Ramos (cell line): ENCODE measurements around the gene TNFSF18.

ENCODE experiments used
- in situ Hi-C: fragments of 300-500 bp; cut with MboI; formaldehyde crosslinking; loops from one replicate; pipeline ENCODE4 v1.14.3; 2022; ENCODE audit warnings: low sequenced_read_pairs; ENCODE audit not compliant: unreplicated experiment

TNFSF18 gene

DNA sequence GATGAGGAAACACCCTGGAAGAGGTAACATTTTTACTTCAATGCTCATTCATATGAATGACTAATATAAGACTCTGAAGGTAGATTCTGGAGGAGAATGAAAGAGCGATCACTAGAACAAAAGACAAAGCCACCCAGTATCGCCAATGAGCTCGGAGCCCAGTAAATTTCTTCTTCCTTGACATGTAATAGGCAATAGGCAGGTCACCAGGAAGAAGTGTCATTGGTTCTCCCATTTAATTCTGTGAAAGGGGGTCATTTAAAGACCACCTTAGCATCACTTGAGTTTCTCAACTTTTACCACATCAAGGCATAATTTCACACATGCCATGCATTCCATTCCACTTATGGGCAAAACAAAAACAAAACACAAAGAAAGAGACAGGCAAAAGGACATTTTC lies 7.9 kb downstream of the TNFSF18 start:
- in situ Hi-C loops, result no loop called here

GRCh38 chr1:173039626-173040025 lies 11.1 kb downstream of the TNFSF18 start:
- in situ Hi-C loops, result no loop called here

DNA sequence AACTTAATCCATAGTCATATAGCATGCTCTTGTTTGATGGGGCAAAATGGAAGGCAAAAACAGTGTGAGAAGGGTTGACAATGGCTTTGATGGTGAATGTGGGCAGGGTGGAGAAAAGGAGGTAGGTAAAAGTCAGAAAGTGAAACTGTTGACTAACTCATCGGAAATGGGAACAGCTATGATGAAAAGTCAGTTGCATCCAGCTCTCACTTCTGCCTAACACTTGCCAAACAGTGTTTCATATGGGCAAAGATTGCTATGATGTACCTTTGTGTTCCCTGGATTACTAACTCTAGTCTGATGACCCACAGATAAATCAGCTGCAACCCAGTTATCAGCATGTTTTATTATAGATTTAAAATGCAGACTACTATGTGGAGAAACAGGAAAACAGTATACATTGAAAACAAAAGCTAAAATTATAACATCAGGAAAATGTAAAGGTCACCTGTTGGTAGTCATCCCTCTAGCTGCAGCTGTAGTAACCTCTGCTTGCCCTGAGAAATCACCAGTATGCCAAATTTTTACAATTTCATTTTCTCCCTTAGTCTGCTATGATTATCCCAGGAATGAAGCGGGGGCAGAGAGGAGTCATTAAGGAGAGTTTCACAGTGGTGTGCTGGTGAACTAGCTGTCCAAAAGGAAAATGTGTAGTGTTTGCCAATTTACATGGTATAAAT lies 11.7 kb downstream of the TNFSF18 start:
- in situ Hi-C loops, result no loop called here

DNA sequence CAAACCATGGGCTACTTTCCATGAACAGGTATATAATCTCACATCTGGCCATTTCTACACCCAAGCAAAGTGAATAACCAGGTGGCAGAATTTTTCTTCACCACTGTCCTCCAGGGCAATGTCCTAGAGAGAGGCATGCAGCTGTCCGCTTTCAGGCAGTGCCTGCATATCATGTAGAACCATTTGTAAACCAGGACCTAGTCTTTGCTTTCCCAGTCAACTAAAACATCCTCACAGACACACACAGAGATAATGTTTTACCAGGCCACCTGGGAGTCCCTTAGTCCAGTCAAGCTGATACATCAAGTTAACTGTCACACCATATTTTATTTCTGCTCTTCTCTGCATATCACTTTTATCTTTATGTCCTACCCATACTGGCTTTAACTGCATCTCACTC lies 26.2 kb downstream of the TNFSF18 start:
- in situ Hi-C loops, result no loop called here

- in situ Hi-C loops, result no loop called here
Measured at GRCh38 chr1:173023343-173023742, 27.4 kb downstream of the TNFSF18 start.

DNA sequence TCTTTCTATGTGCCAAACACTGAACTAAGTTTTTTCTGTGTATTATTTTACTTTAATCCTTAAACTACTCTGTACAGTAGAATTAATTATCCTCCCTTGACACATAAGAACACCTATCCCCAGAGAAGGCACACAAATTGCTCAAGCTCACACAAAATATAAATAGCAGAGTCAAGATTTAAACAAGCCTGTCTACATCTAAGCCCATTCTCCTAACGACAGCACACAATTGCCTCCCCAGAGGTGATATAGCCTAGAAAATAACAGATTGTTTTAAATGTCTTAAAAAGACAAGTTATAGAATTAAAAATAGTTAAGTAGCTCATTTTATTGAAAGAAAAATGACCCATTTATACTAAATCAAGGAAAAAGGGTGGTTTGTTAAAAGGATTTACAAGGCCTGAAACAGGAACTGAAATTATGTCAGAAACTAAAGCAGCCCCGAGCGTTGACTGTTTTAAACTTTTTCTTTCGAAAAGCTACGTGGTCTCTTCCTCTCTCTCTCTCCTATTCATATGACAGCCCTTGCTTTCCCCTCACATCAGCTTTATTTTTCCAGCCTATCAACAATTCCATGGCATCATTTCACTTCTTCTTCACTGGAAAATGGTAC lies 30.5 kb downstream of the TNFSF18 start:
- in situ Hi-C loops, result no loop called here

GRCh38 chr1:173017792-173018191 lies 32.9 kb downstream of the TNFSF18 start:
- in situ Hi-C loops, result no loop called here

- in situ Hi-C loops, result no loop called here
Measured at GRCh38 chr1:173016419-173016818, 34.3 kb downstream of the TNFSF18 start.

GRCh38 chr1:173015629-173016028 lies 35.1 kb downstream of the TNFSF18 start:
- in situ Hi-C loops, result no loop called here

- in situ Hi-C loops, result no loop called here
Measured at GRCh38 chr1:173014160-173014559, 36.6 kb downstream of the TNFSF18 start.

- in situ Hi-C loops, result no loop called here
Measured at GRCh38 chr1:173012126-173012525, 38.6 kb downstream of the TNFSF18 start.

- in situ Hi-C loops, result no loop called here
Measured at GRCh38 chr1:173009597-173009996, 41.1 kb downstream of the TNFSF18 start.

DNA sequence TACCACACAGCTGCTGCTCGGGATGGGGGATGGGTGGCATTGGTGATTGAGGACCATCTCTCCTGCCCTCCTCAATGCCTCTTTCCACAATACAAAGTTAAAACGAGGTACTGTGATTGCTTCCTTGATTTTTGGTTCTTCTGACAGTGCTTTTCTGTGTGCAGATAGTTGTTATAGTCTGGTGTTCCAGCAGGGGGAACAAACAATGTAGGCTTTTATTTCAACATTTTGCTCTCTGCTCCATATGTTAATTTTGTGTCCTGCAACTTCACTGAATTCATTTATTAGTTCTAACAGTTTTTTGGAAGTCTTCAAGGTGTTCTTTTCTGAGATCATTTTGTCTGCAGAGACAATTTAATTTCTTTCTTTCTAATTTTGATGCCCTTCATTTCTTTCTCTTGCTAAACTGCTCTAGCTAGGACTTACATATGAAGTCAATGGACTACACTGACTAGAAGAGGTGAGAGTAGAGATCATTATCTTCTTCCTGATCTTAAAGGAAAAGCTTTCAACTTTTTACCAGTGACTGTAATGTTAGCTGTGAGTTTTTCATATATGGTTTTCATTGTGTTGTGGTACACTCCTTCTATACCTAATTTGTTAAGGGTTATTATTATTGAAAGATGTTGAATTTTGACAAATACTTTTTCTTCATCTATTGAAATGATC lies 45.4 kb downstream of the TNFSF18 start:
- in situ Hi-C loops, result no loop called here

DNA sequence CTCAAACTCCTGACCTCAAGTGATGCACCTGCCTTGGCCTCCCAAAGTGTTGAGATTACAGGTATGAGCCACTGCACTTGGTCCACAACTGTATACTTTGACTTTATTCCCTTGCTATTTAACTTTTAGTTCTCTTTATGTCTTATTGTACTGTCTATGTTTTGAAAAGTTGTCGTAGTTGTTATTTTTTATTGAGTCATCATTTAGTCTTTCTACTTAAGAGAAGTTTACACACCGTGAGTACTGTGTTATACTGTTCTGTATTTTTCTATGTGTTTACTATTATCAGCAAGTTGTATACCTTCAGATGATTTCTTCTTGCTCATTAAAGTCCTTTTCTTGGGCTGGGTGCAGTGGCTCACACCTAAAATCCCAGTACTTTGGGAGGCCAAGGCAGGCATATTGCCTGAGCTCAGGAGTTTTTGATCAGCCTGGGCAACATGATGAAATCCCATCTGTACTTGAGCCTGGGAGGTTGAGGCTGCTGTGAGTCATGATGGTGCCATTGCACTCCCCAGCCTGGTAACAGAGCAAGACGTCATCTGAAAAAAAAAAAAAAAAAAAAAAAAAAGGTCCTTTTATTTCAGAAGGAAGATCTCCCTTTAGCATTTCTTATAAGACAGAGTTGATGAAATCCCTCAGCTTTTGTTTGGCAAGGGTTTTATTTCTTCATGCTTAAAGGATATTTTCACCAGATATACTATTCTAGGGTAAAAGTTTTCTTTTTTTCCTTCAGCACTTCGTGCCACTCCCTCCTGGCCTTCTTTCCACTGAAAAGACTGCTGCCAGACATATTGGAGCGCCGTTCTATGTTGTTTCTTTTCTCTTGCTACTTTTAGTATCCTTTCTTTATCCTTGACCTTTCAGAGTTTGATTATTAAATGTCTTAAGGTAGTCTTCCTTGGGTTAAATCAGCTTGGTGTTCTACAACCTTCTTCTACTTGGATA lies 47.6 kb downstream of the TNFSF18 start:
- in situ Hi-C loops, result no loop called here

DNA sequence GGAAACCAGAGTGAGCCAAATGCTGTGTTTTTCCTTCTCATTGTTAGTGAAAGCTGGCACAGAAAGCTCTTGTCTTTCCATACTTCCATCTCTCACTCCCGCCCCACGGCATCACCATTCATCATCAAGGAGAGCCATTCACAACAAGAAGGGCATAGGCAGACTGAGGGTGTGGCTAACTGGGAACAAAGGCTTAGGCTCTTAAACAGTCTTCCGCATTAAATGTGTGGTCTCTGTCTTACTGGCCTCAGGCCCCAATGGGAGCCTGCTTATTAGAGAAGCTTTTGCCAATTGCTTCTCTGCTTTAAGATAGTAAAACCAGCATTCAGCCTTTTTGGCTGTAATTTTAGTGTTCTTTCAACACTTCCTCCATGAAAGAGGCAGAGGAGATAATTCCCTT lies 51.4 kb downstream of the TNFSF18 start:
- in situ Hi-C loops, result no loop called here

- in situ Hi-C loops, result no loop called here
Measured at GRCh38 chr1:172997941-172998361, 52.8 kb downstream of the TNFSF18 start.

GRCh38 chr1:172993640-172994039 lies 57.1 kb downstream of the TNFSF18 start:
- in situ Hi-C loops, result no loop called here

GRCh38 chr1:172991674-172992400 lies 58.9 kb downstream of the TNFSF18 start:
- in situ Hi-C loops, result no loop called here

- in situ Hi-C loops, result no loop called here
Measured at GRCh38 chr1:172990598-172991215, 60.0 kb downstream of the TNFSF18 start.
